ENCODE measurements around the gene CIAPIN1. TPM values are rescaled to one million over a fixed set of nuclear protein-coding genes. Genes with fewer than 3 reads are reported as not detected.
A peak's percentile ranks its signal among the peaks of the same experiment; 100 is the strongest.

Gene CIAPIN1
- total RNA-seq, 1 experiment from 2014 or later: 98.3 TPM

- TF ChIP-seq, protein P1, sequence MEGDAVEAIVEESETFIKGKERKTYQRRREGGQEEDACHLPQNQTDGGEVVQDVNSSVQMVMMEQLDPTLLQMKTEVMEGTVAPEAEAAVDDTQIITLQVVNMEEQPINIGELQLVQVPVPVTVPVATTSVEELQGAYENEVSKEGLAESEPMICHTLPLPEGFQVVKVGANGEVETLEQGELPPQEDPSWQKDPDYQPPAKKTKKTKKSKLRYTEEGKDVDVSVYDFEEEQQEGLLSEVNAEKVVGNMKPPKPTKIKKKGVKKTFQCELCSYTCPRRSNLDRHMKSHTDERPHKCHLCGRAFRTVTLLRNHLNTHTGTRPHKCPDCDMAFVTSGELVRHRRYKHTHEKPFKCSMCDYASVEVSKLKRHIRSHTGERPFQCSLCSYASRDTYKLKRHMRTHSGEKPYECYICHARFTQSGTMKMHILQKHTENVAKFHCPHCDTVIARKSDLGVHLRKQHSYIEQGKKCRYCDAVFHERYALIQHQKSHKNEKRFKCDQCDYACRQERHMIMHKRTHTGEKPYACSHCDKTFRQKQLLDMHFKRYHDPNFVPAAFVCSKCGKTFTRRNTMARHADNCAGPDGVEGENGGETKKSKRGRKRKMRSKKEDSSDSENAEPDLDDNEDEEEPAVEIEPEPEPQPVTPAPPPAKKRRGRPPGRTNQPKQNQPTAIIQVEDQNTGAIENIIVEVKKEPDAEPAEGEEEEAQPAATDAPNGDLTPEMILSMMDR (IDR thresholded peaks at IDR 0.05; ENCODE audit: insufficient read depth in 1 of 2, low read depth in 1 of 2, low read length in 1 of 2, severe bottlenecking in 1 of 2, unreplicated experiment in 1 of 2): no peak
Measured at GRCh38 chr16:57486858-57487834, 40.0 kb upstream of the CIAPIN1 start.

GRCh38 chr16:57485916-57486857 is 39.0 kb upstream of the CIAPIN1 start, which contains the start of gene DOK4:
Gene DOK4 (minus strand): TSS chr16:57486493. CDS start chr16:57479507, 6,986 bp downstream.
- Histone ChIP-seq H3K4me1 (peaks cover 31% of the 10 kb centered on the region), H3K27me3 (replicated peaks; ENCODE audit: control insufficient read depth, insufficient read depth, low read length) (no peaks in the 10 kb centered on the region), H3K36me3 (ENCODE audit: control insufficient read depth, insufficient read depth, low read length) (no peaks in the 10 kb centered on the region), H3K9me3 (no peaks in the 10 kb centered on the region), H3K4me3 (ENCODE audit: low read depth, low read length) (peak within 1 kb of the TSS; percentile 67)
- peak; percentile 83 to 93 for DNase-seq
- Mint-ChIP-seq H3K27ac (ENCODE audit: unreplicated experiment) (peak within 1 kb of the TSS; percentile 94), H3K9me3 (ENCODE audit: unreplicated experiment) (no peaks in the 10 kb centered on the region), H3K4me3 (ENCODE audit: unreplicated experiment) (peak within 1 kb of the TSS; percentile 95), H3K4me1 (ENCODE audit: low read depth, unreplicated experiment) (peaks cover 32% of the 10 kb centered on the region), H3K27me3 (ENCODE audit: insufficient read depth, unreplicated experiment) (no peaks in the 10 kb centered on the region), H3K36me3 (ENCODE audit: insufficient read depth, unreplicated experiment) (peaks cover 10% of the 10 kb centered on the region)
- CTCF ChIA-PET: interaction anchor here (0.7 to 2.8 kb wide), 2 partner anchors 11 to 33 kb away, joined by 5 to 17 read pairs; no protein-coding TSS in a partner anchor
- BruUV-seq (replicated peaks): TSS peak; percentile 49
- TF ChIP-seq, protein P1 (IDR thresholded peaks at IDR 0.05; ENCODE audit: insufficient read depth in 1 of 2, low read depth in 1 of 2, low read length in 1 of 2, severe bottlenecking in 1 of 2, unreplicated experiment in 1 of 2): no peak
- POLR2A ChIA-PET: interaction anchor here (0.6 to 1.6 kb wide), 3 partner anchors 24 to 42 kb away, joined by 3 to 5 read pairs (median 3); partner anchors contain the start of gene POLR2C
- intact Hi-C loops (cut with micrococcal nuclease; ENCODE audit: unreplicated experiment): no loop called here

More at GRCh38 chr16:57486858-57487834, 40.0 kb upstream of the CIAPIN1 start:
- no TSS peak for BruUV-seq (replicated peaks)
- Mint-ChIP-seq H3K4me3 (ENCODE audit: unreplicated experiment) (peak overlapping the region; percentile 95), H3K27me3 (ENCODE audit: insufficient read depth, unreplicated experiment) (no peaks in the 10 kb centered on the region), H3K4me1 (ENCODE audit: low read depth, unreplicated experiment) (peaks cover 27% of the 10 kb centered on the region), H3K27ac (ENCODE audit: unreplicated experiment) (peak overlapping the region; percentile 52), H3K36me3 (ENCODE audit: insufficient read depth, unreplicated experiment) (peaks cover 6% of the 10 kb centered on the region), H3K9me3 (ENCODE audit: unreplicated experiment) (no peaks in the 10 kb centered on the region)
- peak in 1 of 2 experiments; percentile 29 for DNase-seq
- intact Hi-C loops (cut with micrococcal nuclease; ENCODE audit: unreplicated experiment): no loop called here
- CTCF ChIA-PET: interaction anchor here (0.7 to 2.8 kb wide), 3 partner anchors 10 to 32 kb away, joined by 3 to 17 read pairs (median 5); no protein-coding TSS in a partner anchor
- peak overlapping the region; percentile 67 for H3K4me3 ChIP-seq (ENCODE audit: low read depth, low read length)
- H3K36me3 ChIP-seq (ENCODE audit: control insufficient read depth, insufficient read depth, low read length): no peaks in the 10 kb centered on the region
- no peaks in the 10 kb centered on the region for H3K9me3 ChIP-seq
- no peaks in the 10 kb centered on the region for H3K27me3 ChIP-seq (replicated peaks; ENCODE audit: control insufficient read depth, insufficient read depth, low read length)
- peaks cover 26% of the 10 kb centered on the region for H3K4me1 ChIP-seq
- POLR2A ChIA-PET: interaction anchor here (1.2 to 1.6 kb wide), 2 partner anchors 25 to 41 kb away, joined by 3 to 5 read pairs; partner anchors contain the start of gene POLR2C
